Omental fat pad (tissue), 4 donors: Measurements from ENCODE around the gene THBS2. TPM values are rescaled to one million over a fixed set of nuclear protein-coding genes. Genes with fewer than 3 reads are reported as not detected.

Source experiments
- ATAC-seq: fragments of 150-250 bp; one replicate; pipeline ENCODE4 v1.9.1; 2016; ENCODE audit warnings: mild to moderate bottlenecking, moderate library complexity; ENCODE audit not compliant: low FRiP score
- DNase-seq: peaks from one replicate; pipeline ENCODE4 v3.0.0-alpha.2; 2019; ENCODE audit warnings: low spot score
- CTCF ChIP-seq, 3 donors: fragments of 450-650 bp; IDR thresholded peaks; one replicate each; pipeline ENCODE4 v1.5.1; 2016 to 2017; ENCODE audit warnings: antibody characterized with exemption in 3 of 3, mild to moderate bottlenecking in 3 of 3, moderate library complexity in 2 of 3
- total RNA-seq, 4 donors: library from RNA; depleted of rRNA; stranded (reverse); fragments of >200 nt; gene quantifications; one replicate each; pipeline ENCODE4 v1.1.0, GENCODE V29; 2016

Gene THBS2
- total RNA-seq, 4 donors from 2014 or later, result 53.5 to 115 (median 93.8) TPM

- no peak for ATAC-seq
- TF ChIP-seq CTCF (IDR thresholded peaks at IDR 0.05), result no peak
- no peak for DNase-seq
Measured at GRCh38 chr6:169189182-169189581, 64.5 kb downstream of the THBS2 start.

- ATAC-seq, result no peak
- no peak for TF ChIP-seq CTCF (IDR thresholded peaks at IDR 0.05)
- no peak for DNase-seq
Measured at GRCh38 chr6:169188475-169188874, 65.2 kb downstream of the THBS2 start.

- ATAC-seq, result no peak
- no peak for TF ChIP-seq CTCF (IDR thresholded peaks at IDR 0.05)
- DNase-seq, result no peak
Measured at GRCh38 chr6:169188051-169188470, 65.6 kb downstream of the THBS2 start.

GRCh38 chr6:169186496-169187169 lies 67.0 kb downstream of the THBS2 start:
- DNase-seq (no peak), ATAC-seq (no peak)
- no peak for TF ChIP-seq CTCF (IDR thresholded peaks at IDR 0.05)

- DNase-seq (no peak), ATAC-seq (no peak)
- no peak for TF ChIP-seq CTCF (IDR thresholded peaks at IDR 0.05)
Measured at GRCh38 chr6:169185692-169186485, 67.8 kb downstream of the THBS2 start.

- no peak for DNase-seq
- no peak for TF ChIP-seq CTCF (IDR thresholded peaks at IDR 0.05)
Measured at GRCh38 chr6:169185011-169185521, 68.6 kb downstream of the THBS2 start.

More at GRCh38 chr6:169185011-169185521, 68.6 kb downstream of the THBS2 start:
- no peak for ATAC-seq
